SK-N-SH (cell line): ENCODE measurements around the gene TRAIP. TPM values are rescaled to one million over a fixed set of nuclear protein-coding genes. Genes with fewer than 3 reads are reported as not detected.

ENCODE experiments used
- CTCF ChIA-PET: fragments of 300-600, 350-600 bp; formaldehyde crosslinking; extraction: SDS; loops from one replicate; lab custom pipeline; 2021; lab: Yijun Ruan, JAX
- POLR2A ChIA-PET: fragments of 350-600 bp; sonication (Branson Sonifier 250); formaldehyde crosslinking; extraction: SDS; loops from one replicate; lab custom pipeline; 2020; ENCODE audit warnings: antibody characterized with exemption, inconsistent platforms; lab: Yijun Ruan, JAX
- DNase-seq: peaks from one replicate; pipeline ENCODE4 v3.0.0; 2012
- H2AFZ ChIP-seq: fragments of 200-600 bp; sonication (generic); 2 replicates; pipeline ENCODE4 v1.8.1; 2016; ENCODE audit warnings: antibody characterized with exemption, mild to moderate bottlenecking, low read depth
- H3F3A ChIP-seq: fragments of 200-600 bp; sonication (generic); replicated peaks from 2 replicates; pipeline ENCODE3; 2016; ENCODE audit warnings: antibody characterized with exemption, mild to moderate bottlenecking; ENCODE audit not compliant: insufficient read depth
- H3K27ac ChIP-seq, 2 experiments: fragments of 200-500 bp in 1 of 2; fragments of 200-600 bp in 1 of 2; sonication (Bioruptor generic) in 1 of 2; sonication (generic), shearing (Covaris generic) in 1 of 2; 2 replicates each; pipeline versions ENCODE4 v1.5.1 to v1.6.1; 2014 to 2016; ENCODE audit warnings: low read depth in 2 of 2, inconsistent platforms in 1 of 2, low read length in 1 of 2, mild to moderate bottlenecking in 1 of 2, mixed read lengths in 1 of 2
- H3K27me3 ChIP-seq: fragments of 200-600 bp; sonication (generic), shearing (Covaris generic); 2 replicates; pipeline ENCODE4 v1.6.1; 2016; ENCODE audit warnings: mixed run types; ENCODE audit not compliant: insufficient read depth
- H3K36me3 ChIP-seq, 2 experiments: fragments of 200-500 bp in 1 of 2; fragments of 200-600 bp in 1 of 2; sonication (Bioruptor generic) in 1 of 2; sonication (generic) in 1 of 2; replicated peaks in 1 of 2; 2 replicates each; pipeline versions ENCODE3 to v1.5.1; 2014 to 2016; ENCODE audit warnings: low read length in 1 of 2, mild to moderate bottlenecking in 1 of 2; ENCODE audit not compliant: insufficient read depth in 2 of 2, control insufficient read depth in 1 of 2
- H3K4me1 ChIP-seq, 2 experiments: fragments of 200-500 bp in 1 of 2; fragments of 200-600 bp in 1 of 2; sonication (Bioruptor generic) in 1 of 2; sonication (generic), shearing (Covaris generic) in 1 of 2; 2 replicates each; pipeline versions ENCODE4 v1.5.1 to v1.6.1; 2014 to 2016; ENCODE audit warnings: low read depth in 1 of 2, low read length in 1 of 2, mixed run types in 1 of 2; ENCODE audit not compliant: insufficient read depth in 2 of 2, control insufficient read depth in 1 of 2
- H3K4me2 ChIP-seq: fragments of 200-600 bp; sonication (generic), shearing (Covaris generic); 2 replicates; pipeline ENCODE4 v1.6.1; 2017; ENCODE audit warnings: mixed run types
- H3K4me3 ChIP-seq, 2 experiments: fragments of 200-500 bp in 1 of 2; fragments of 200-600 bp in 1 of 2; sonication (Bioruptor generic) in 1 of 2; sonication (generic), shearing (Covaris generic) in 1 of 2; 2 replicates each; pipeline versions ENCODE4 v1.5.1 to v1.8.1; 2014 to 2016; ENCODE audit warnings: low read depth in 2 of 2, inconsistent platforms in 1 of 2, low read length in 1 of 2, mild to moderate bottlenecking in 1 of 2, mixed read lengths in 1 of 2, moderate library complexity in 1 of 2
- H3K79me2 ChIP-seq: fragments of 200-600 bp; sonication (generic); 2 replicates; pipeline ENCODE4 v1.8.1; 2017; ENCODE audit warnings: mild to moderate bottlenecking; ENCODE audit not compliant: insufficient read depth
- H3K9ac ChIP-seq: fragments of 200-600 bp; sonication (generic); 2 replicates; pipeline ENCODE4 v1.6.1; 2017; ENCODE audit warnings: mixed run types
- H3K9me2 ChIP-seq: fragments of 200-600 bp; sonication (generic); 2 replicates; pipeline ENCODE4 v1.6.1; 2017; ENCODE audit warnings: mixed run types
- H3K9me3 ChIP-seq: fragments of 200-600 bp; sonication (generic); 2 replicates; pipeline ENCODE4 v1.6.1; 2017; ENCODE audit warnings: mixed run types, mild to moderate bottlenecking, moderate library complexity
- H4K20me1 ChIP-seq: fragments of 200-600 bp; sonication (generic); 2 replicates; pipeline ENCODE4 v1.6.1; 2017; ENCODE audit warnings: mild to moderate bottlenecking, mixed run types; ENCODE audit not compliant: insufficient read depth
- ELF1 ChIP-seq: IDR thresholded peaks from 2 replicates; pipeline ENCODE4 v1.4.0; 2012
- EP300 ChIP-seq, 2 experiments: IDR thresholded peaks; 2 replicates each; pipeline versions ENCODE4 v1.4.0 to v1.6.1; 2012; ENCODE audit warnings: borderline replicate concordance in 1 of 2, low read depth in 1 of 2, low read length in 1 of 2
- EZH2phosphoT487 ChIP-seq: fragments of 200-600 bp; sonication (generic); IDR thresholded peaks from 2 replicates; pipeline ENCODE4 v1.6.1; 2017; ENCODE audit warnings: low read depth, mixed run types, mild to moderate bottlenecking, antibody characterized with exemption, moderate library complexity, borderline replicate concordance
- FOXJ3 ChIP-seq: sonication (generic); formaldehyde crosslinking; IDR thresholded peaks from 2 replicates; pipeline ENCODE4 v1.5.1; 2020; ENCODE audit warnings: mild to moderate bottlenecking, missing genetic modification reagents
- FOXM1 ChIP-seq: IDR thresholded peaks from 2 replicates; pipeline ENCODE4 v1.4.0; 2012; ENCODE audit warnings: low read depth, mild to moderate bottlenecking
- GABPA ChIP-seq: IDR thresholded peaks from 2 replicates; pipeline ENCODE4 v1.4.0; 2012; ENCODE audit warnings: low read depth, mild to moderate bottlenecking
- GATA2 ChIP-seq: sonication (generic); formaldehyde crosslinking; IDR thresholded peaks from 2 replicates; pipeline ENCODE4 v1.5.0; 2020; ENCODE audit warnings: mild to moderate bottlenecking, missing genetic modification reagents
- JUND ChIP-seq: IDR thresholded peaks from 2 replicates; pipeline ENCODE4 v1.4.0; 2012
- MEF2A ChIP-seq: IDR thresholded peaks from 2 replicates; pipeline ENCODE4 v1.4.0; 2012; ENCODE audit warnings: low read depth, borderline replicate concordance
- NFIC ChIP-seq: IDR thresholded peaks from 2 replicates; pipeline ENCODE4 v1.4.0; 2012; ENCODE audit warnings: borderline replicate concordance
- NRF1 ChIP-seq: IDR thresholded peaks from 2 replicates; pipeline ENCODE4 v1.6.1; 2012; ENCODE audit warnings: low read depth, mild to moderate bottlenecking, low read length
- POLR2AphosphoS5 ChIP-seq: IDR thresholded peaks from 2 replicates; pipeline ENCODE4 v1.6.1; 2012; ENCODE audit warnings: low read depth, low read length
- RAD21 ChIP-seq: IDR thresholded peaks from 2 replicates; pipeline ENCODE4 v1.6.1; 2012; ENCODE audit warnings: mild to moderate bottlenecking, low read length
- RFX5 ChIP-seq: IDR thresholded peaks from 2 replicates; pipeline ENCODE4 v1.6.1; 2012; ENCODE audit warnings: mild to moderate bottlenecking, improper control_type of control experiment, low read length
- RXRA ChIP-seq: IDR thresholded peaks from 2 replicates; pipeline ENCODE4 v1.4.0; 2012; ENCODE audit warnings: low read depth, mild to moderate bottlenecking, borderline replicate concordance
- SMC3 ChIP-seq: IDR thresholded peaks from 2 replicates; pipeline ENCODE4 v1.6.1; 2012; ENCODE audit warnings: low read depth, low read length, improper control_type of control experiment
- TCF12 ChIP-seq: IDR thresholded peaks from 2 replicates; pipeline ENCODE4 v1.4.0; 2012
- TEAD4 ChIP-seq: IDR thresholded peaks from 2 replicates; pipeline ENCODE4 v1.4.0; 2012; ENCODE audit warnings: mild to moderate bottlenecking, borderline replicate concordance; ENCODE audit not compliant: insufficient read depth
- WGBS: methylation state at CpG from one replicate; pipeline ENCODE4 v1.1.6; 2017; ENCODE audit warnings: low lambda C conversion rate; 5-methylcytosine and 5-hydroxymethylcytosine counted together
- polyA plus RNA-seq, 3 experiments: library from polyadenylated mRNA; depleted of rRNA; stranded (reverse); fragments of >200 nt; gene quantifications; 2 replicates each; pipeline ENCODE4 v1.2.3, GENCODE V29; 2012
- TF ChIP-seq, protein P1 (sequence below): fragments of 200-600 bp; sonication (generic); IDR thresholded peaks from 2 replicates; pipeline ENCODE4 v1.6.1; 2017; ENCODE audit warnings: antibody characterized with exemption, mild to moderate bottlenecking, moderate library complexity
- TF ChIP-seq, protein P2 (sequence below): IDR thresholded peaks from 2 replicates; pipeline ENCODE4 v1.4.0; 2012; ENCODE audit warnings: low read depth, borderline replicate concordance
- TF ChIP-seq, protein P3 (sequence below): fragments of 150-350 bp; IDR thresholded peaks from 2 replicates; pipeline ENCODE4 v1.6.1; 2017; ENCODE audit warnings: antibody characterized with exemption, low read length, low read depth, borderline replicate concordance
- TF ChIP-seq, protein P4 (sequence below): IDR thresholded peaks from 2 replicates; pipeline ENCODE4 v1.6.1; 2012; ENCODE audit warnings: mild to moderate bottlenecking, low read depth, low read length, moderate library complexity

TRAIP gene
- polyA plus RNA-seq, 1 of the 3 experiments (the other 2 are of a cell fraction) = 8.1 TPM

DNA sequence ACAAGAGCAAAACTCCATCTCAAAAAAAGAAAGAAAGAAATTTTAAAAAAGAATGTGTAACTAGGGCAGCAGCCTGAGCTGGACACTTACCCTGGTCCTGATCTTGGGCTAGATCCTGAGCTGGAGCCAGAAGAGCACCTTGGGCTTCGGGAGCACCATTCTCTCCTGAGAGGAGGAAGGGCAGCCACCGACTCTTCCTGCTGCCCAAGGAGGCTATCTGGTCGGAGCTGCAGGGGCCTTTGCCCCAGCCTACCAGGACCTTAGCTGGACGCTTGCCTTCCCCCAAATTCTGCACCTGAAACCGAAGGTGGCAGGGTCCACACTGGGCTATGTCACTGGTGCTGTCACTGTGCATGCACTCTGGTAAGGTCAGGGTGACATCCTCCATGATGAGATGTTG lies 20.2 kb upstream of the TRAIP start:
- no peaks in the 10 kb centered on the region for H3F3A ChIP-seq
- peaks cover 0 to 28% of the 10 kb centered on the region in 2 experiments; a peak in 1 of 4 replicates for H3K4me1 ChIP-seq
- no peaks in the 10 kb centered on the region for H3K9me3 ChIP-seq
- CTCF ChIA-PET = interaction anchor here (1.2 kb wide), 1 partner anchor 37 kb away, joined by 3 read pairs; no protein-coding TSS in a partner anchor
- H2AFZ ChIP-seq = no peak overlapping the region
- DNase-seq = no peak
- no peaks in the 10 kb centered on the region for H3K36me3 ChIP-seq
- no peaks in the 10 kb centered on the region for H4K20me1 ChIP-seq
- H3K9me2 ChIP-seq = no peaks in the 10 kb centered on the region
- H3K4me2 ChIP-seq = no peak overlapping the region
- H3K27me3 ChIP-seq = no peaks in the 10 kb centered on the region; the same call in 1 of the 2 replicates
- no peak overlapping the region for H3K27ac ChIP-seq
- TF ChIP-seq ELF1 (no peak), RFX5 (no peak), POLR2AphosphoS5 (no peak), SMC3 (no peak), EP300 (IDR thresholded peaks at IDR 0.05; ENCODE audit: borderline replicate concordance in 1 of 2, low read depth in 1 of 2, low read length in 1 of 2) (no peak), NFIC (no peak), EZH2phosphoT487 (no peak), NRF1 (no peak), RXRA (no peak), GABPA (no peak), JUND (no peak), FOXJ3 (no peak)
- TF ChIP-seq, protein P1, sequence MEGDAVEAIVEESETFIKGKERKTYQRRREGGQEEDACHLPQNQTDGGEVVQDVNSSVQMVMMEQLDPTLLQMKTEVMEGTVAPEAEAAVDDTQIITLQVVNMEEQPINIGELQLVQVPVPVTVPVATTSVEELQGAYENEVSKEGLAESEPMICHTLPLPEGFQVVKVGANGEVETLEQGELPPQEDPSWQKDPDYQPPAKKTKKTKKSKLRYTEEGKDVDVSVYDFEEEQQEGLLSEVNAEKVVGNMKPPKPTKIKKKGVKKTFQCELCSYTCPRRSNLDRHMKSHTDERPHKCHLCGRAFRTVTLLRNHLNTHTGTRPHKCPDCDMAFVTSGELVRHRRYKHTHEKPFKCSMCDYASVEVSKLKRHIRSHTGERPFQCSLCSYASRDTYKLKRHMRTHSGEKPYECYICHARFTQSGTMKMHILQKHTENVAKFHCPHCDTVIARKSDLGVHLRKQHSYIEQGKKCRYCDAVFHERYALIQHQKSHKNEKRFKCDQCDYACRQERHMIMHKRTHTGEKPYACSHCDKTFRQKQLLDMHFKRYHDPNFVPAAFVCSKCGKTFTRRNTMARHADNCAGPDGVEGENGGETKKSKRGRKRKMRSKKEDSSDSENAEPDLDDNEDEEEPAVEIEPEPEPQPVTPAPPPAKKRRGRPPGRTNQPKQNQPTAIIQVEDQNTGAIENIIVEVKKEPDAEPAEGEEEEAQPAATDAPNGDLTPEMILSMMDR = no peak
- TF ChIP-seq, protein P2, sequence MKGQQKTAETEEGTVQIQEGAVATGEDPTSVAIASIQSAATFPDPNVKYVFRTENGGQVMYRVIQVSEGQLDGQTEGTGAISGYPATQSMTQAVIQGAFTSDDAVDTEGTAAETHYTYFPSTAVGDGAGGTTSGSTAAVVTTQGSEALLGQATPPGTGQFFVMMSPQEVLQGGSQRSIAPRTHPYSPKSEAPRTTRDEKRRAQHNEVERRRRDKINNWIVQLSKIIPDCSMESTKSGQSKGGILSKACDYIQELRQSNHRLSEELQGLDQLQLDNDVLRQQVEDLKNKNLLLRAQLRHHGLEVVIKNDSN = no peak
- TF ChIP-seq, protein P3, sequence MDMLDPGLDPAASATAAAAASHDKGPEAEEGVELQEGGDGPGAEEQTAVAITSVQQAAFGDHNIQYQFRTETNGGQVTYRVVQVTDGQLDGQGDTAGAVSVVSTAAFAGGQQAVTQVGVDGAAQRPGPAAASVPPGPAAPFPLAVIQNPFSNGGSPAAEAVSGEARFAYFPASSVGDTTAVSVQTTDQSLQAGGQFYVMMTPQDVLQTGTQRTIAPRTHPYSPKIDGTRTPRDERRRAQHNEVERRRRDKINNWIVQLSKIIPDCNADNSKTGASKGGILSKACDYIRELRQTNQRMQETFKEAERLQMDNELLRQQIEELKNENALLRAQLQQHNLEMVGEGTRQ = no peak
- no peaks in the 10 kb centered on the region for H3K79me2 ChIP-seq
- no peak overlapping the region for H3K9ac ChIP-seq
- H3K4me3 ChIP-seq = no peak overlapping the region
- 40% methylated on average over 1 of the region's 5 CpGs for WGBS
- POLR2A ChIA-PET = no interaction called here

DNA sequence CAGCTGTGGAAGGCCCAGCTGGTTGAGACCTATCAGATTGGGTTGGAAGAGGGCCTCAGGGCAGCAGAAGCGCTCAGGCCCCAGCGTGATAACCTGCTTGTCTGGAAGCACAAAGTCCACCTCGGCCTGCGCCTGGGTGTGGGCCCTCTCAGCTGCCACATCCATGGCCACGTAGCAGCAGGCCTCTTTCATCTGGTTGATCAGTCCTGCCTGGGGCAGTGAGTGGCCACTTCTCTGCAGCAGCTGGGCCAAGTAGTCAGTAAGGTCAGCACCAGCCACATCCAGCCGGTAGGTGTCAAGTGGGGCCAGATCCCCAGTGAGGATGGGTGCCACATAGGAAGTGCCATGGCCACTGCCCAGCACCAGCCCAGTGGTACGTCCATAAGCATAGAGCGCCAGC lies 17.3 kb upstream of the TRAIP start:
- Histone ChIP-seq H3K9me3 (no peaks in the 10 kb centered on the region), H3K9ac (no peak overlapping the region), H2AFZ (no peak overlapping the region), H3K9me2 (no peaks in the 10 kb centered on the region), H3K4me1 (peaks cover 0 to 41% of the 10 kb centered on the region in 2 experiments; a peak in 1 of 4 replicates), H4K20me1 (no peaks in the 10 kb centered on the region), H3K27me3 (peaks cover 24% of the 10 kb centered on the region), H3F3A (no peaks in the 10 kb centered on the region), H3K4me3 (no peak overlapping the region), H3K79me2 (no peaks in the 10 kb centered on the region), H3K4me2 (no peak overlapping the region), H3K27ac (peak overlapping the region in 1 of 2 experiments; percentile 69; a peak in 1 of 4 replicates), H3K36me3 (no peaks in the 10 kb centered on the region)
- DNase-seq = peak; percentile 56
- 0 out of 4 replicates have a peak, but pooled peaks of 1 of the 2 experiments have one; percentile 21 for TF ChIP-seq EP300 (IDR thresholded peaks at IDR 0.05; ENCODE audit: borderline replicate concordance in 1 of 2, low read depth in 1 of 2, low read length in 1 of 2)
- no peak for TF ChIP-seq FOXM1
- TF ChIP-seq TEAD4 = no peak
- no peak for TF ChIP-seq ELF1
- no peak for TF ChIP-seq TCF12
- no peak for TF ChIP-seq MEF2A
- TF ChIP-seq, protein P4, sequence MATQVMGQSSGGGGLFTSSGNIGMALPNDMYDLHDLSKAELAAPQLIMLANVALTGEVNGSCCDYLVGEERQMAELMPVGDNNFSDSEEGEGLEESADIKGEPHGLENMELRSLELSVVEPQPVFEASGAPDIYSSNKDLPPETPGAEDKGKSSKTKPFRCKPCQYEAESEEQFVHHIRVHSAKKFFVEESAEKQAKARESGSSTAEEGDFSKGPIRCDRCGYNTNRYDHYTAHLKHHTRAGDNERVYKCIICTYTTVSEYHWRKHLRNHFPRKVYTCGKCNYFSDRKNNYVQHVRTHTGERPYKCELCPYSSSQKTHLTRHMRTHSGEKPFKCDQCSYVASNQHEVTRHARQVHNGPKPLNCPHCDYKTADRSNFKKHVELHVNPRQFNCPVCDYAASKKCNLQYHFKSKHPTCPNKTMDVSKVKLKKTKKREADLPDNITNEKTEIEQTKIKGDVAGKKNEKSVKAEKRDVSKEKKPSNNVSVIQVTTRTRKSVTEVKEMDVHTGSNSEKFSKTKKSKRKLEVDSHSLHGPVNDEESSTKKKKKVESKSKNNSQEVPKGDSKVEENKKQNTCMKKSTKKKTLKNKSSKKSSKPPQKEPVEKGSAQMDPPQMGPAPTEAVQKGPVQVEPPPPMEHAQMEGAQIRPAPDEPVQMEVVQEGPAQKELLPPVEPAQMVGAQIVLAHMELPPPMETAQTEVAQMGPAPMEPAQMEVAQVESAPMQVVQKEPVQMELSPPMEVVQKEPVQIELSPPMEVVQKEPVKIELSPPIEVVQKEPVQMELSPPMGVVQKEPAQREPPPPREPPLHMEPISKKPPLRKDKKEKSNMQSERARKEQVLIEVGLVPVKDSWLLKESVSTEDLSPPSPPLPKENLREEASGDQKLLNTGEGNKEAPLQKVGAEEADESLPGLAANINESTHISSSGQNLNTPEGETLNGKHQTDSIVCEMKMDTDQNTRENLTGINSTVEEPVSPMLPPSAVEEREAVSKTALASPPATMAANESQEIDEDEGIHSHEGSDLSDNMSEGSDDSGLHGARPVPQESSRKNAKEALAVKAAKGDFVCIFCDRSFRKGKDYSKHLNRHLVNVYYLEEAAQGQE = no peak
- no peak for TF ChIP-seq POLR2AphosphoS5
- no peak for TF ChIP-seq RAD21
- peak; percentile 38; the same call in 1 of the 2 replicates for TF ChIP-seq GATA2 (CRISPR knock-in tag)
- WGBS = no CpG with 5 or more reads among the region's 8 CpGs
- POLR2A ChIA-PET = interaction anchor here (0.7 kb wide), 1 partner anchor 17 kb away, joined by 3 read pairs; no protein-coding TSS in a partner anchor
- CTCF ChIA-PET = interaction anchor here (0.8 to 6.1 kb wide), 4 partner anchors 9 to 102 kb away, joined by 3 to 42 read pairs (median 4); no protein-coding TSS in a partner anchor
